Measurements from ENCODE around the gene JUND.
A peak's percentile ranks its signal among the peaks of the same experiment; 100 is the strongest.
"Not testable (repeated sequence)": the region's sequence is repeated elsewhere in the genome, so short reads cannot be mapped to it uniquely, and the experiment has no call there.

Gene JUND

GRCh38 chr19:18281082-18282020, at the start of gene JUND:
JUND (minus strand) TSS chr19:18281622; CDS start chr19:18281484, 138 bp downstream.
- peak; percentile 92 to 98 (median 97) for DNase-seq

- no peak for DNase-seq
Measured at GRCh38 chr19:18330868-18331267, 49.4 kb upstream of the JUND start.

GRCh38 chr19:18329035-18329376, 47.6 kb upstream of the JUND start:
- DNase-seq, result no peak

- peak; percentile 85 to 98 (median 91) for DNase-seq
Measured at GRCh38 chr19:18328340-18329034, 47.1 kb upstream of the JUND start.

- DNase-seq, result no peak
Measured at GRCh38 chr19:18326772-18327171, 45.4 kb upstream of the JUND start.

- not testable (repeated sequence) for DNase-seq
Measured at GRCh38 chr19:18324373-18324731, 42.9 kb upstream of the JUND start.

GRCh38 chr19:18322759-18323460, 41.5 kb upstream of the JUND start, which contains the start of gene LSM4:
LSM4 (minus strand) TSS chr19:18323076; CDS start chr19:18323020, 56 bp downstream.
- peak; percentile 96 to 99 (median 99) for DNase-seq

- DNase-seq, result peak in 2 of 3 experiments; percentile 60 to 77
Measured at GRCh38 chr19:18322318-18322758, 40.9 kb upstream of the JUND start.

GRCh38 chr19:18321734-18322102, 40.3 kb upstream of the JUND start:
- peak in 1 of 3 experiments; percentile 46 for DNase-seq

GRCh38 chr19:18320865-18321733, 39.7 kb upstream of the JUND start:
- no peak for DNase-seq

- DNase-seq, result no peak
Measured at GRCh38 chr19:18319591-18320135, 38.2 kb upstream of the JUND start.

GRCh38 chr19:18317961-18318800, 36.8 kb upstream of the JUND start:
- no peak for DNase-seq

GRCh38 chr19:18313398-18313797, 32.0 kb upstream of the JUND start:
- no peak for DNase-seq

- no peak for DNase-seq
Measured at GRCh38 chr19:18312092-18312534, 30.7 kb upstream of the JUND start.

GRCh38 chr19:18311502-18312091, 30.2 kb upstream of the JUND start:
- DNase-seq, result no peak

- DNase-seq, result no peak
Measured at GRCh38 chr19:18310966-18311365, 29.5 kb upstream of the JUND start.

GRCh38 chr19:18310118-18310909, 28.9 kb upstream of the JUND start:
- DNase-seq, result no peak

- no peak for DNase-seq
Measured at GRCh38 chr19:18309525-18310064, 28.2 kb upstream of the JUND start.

- DNase-seq, result no peak
Measured at GRCh38 chr19:18308948-18309325, 27.5 kb upstream of the JUND start.
